ENCODE measurements around the gene GAK.

GRCh38 chr4:947491-947971 is 15.4 kb upstream of the GAK start:
- TF ChIP-seq, protein P1, sequence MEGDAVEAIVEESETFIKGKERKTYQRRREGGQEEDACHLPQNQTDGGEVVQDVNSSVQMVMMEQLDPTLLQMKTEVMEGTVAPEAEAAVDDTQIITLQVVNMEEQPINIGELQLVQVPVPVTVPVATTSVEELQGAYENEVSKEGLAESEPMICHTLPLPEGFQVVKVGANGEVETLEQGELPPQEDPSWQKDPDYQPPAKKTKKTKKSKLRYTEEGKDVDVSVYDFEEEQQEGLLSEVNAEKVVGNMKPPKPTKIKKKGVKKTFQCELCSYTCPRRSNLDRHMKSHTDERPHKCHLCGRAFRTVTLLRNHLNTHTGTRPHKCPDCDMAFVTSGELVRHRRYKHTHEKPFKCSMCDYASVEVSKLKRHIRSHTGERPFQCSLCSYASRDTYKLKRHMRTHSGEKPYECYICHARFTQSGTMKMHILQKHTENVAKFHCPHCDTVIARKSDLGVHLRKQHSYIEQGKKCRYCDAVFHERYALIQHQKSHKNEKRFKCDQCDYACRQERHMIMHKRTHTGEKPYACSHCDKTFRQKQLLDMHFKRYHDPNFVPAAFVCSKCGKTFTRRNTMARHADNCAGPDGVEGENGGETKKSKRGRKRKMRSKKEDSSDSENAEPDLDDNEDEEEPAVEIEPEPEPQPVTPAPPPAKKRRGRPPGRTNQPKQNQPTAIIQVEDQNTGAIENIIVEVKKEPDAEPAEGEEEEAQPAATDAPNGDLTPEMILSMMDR (IDR thresholded peaks at IDR 0.05), result no peak
- no peak for TF ChIP-seq EZH2phosphoT487 (IDR thresholded peaks at IDR 0.05)
